Gastrocnemius medialis (tissue), 4 donors: ENCODE measurements around the gene MUSTN1.

Source experiments
- POLR2A ChIP-seq, 2 donors: fragments of 450-650 bp; IDR thresholded peaks; one replicate each; pipeline ENCODE4 v1.6.1; 2017; ENCODE audit warnings: antibody characterized with exemption in 2 of 2, mild to moderate bottlenecking in 2 of 2, moderate library complexity in 2 of 2
- TF ChIP-seq, protein P1 (sequence below), 5 experiments: fragments of 450-650 bp in 3 of 5; fragments of 200-600 bp in 2 of 5; sonication (generic) in 2 of 5; IDR thresholded peaks in 4 of 5; conservative IDR thresholded peaks in 1 of 5; 1 replicate in 4 of 5; 2 replicates in 1 of 5; pipeline ENCODE4 v1.5.1; 2016 to 2019; ENCODE audit warnings: antibody characterized with exemption in 5 of 5, mild to moderate bottlenecking in 3 of 5, moderate library complexity in 3 of 5

GRCh38 chr3:52880047-52880446, 45.2 kb upstream of the MUSTN1 start:
- TF ChIP-seq, protein P1, sequence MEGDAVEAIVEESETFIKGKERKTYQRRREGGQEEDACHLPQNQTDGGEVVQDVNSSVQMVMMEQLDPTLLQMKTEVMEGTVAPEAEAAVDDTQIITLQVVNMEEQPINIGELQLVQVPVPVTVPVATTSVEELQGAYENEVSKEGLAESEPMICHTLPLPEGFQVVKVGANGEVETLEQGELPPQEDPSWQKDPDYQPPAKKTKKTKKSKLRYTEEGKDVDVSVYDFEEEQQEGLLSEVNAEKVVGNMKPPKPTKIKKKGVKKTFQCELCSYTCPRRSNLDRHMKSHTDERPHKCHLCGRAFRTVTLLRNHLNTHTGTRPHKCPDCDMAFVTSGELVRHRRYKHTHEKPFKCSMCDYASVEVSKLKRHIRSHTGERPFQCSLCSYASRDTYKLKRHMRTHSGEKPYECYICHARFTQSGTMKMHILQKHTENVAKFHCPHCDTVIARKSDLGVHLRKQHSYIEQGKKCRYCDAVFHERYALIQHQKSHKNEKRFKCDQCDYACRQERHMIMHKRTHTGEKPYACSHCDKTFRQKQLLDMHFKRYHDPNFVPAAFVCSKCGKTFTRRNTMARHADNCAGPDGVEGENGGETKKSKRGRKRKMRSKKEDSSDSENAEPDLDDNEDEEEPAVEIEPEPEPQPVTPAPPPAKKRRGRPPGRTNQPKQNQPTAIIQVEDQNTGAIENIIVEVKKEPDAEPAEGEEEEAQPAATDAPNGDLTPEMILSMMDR (IDR thresholded peaks at IDR 0.05 in 4 of 5, conservative IDR thresholded peaks at IDR 0.05 in 1 of 5), result no peak
- TF ChIP-seq POLR2A (IDR thresholded peaks at IDR 0.05), result no peak
